HG03432 (cell line): ENCODE data around the gene KCND1.

Experiments used
- ATAC-seq: cut with Tn5 transposase; IDR thresholded peaks from one replicate; pipeline ENCODE4 v1.9.1; 2021; ENCODE audit warnings: mild to moderate bottlenecking, moderate library complexity; ENCODE audit not compliant: unreplicated experiment

The KCND1 gene

DNA sequence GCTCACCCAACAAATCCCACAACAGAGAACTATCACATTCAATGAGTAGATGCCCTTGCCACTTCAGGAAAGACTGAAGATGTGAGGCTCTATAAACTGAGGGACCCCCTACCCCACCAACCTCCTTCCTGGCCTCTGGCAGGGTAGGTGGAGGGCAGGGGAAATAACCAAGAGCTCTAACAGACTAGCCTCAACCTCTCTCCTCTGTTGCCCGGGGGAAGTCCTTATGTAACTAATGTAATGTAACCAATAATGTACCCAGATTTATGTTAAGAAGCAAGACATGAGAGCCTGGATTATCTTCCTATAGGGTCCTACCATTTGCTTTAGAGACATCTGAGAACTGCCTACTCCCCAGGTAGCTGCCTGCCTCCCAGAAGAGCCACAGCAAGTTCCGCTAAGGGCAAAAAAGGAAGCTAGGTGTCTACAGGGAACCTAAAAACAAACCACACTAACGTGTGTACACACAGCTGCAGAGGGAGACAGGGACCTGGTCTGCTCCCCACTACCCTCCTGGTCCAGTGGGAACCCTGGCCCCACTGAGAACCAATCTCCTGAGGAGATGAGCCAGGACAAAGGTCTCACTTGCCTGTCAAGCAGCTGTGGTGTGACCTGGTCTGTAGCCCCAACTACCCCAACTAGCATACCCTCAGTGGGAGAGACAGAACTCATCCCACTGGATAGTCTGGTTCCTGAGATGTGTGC is 32.0 kb downstream of the KCND1 start:
- no peak for ATAC-seq

DNA sequence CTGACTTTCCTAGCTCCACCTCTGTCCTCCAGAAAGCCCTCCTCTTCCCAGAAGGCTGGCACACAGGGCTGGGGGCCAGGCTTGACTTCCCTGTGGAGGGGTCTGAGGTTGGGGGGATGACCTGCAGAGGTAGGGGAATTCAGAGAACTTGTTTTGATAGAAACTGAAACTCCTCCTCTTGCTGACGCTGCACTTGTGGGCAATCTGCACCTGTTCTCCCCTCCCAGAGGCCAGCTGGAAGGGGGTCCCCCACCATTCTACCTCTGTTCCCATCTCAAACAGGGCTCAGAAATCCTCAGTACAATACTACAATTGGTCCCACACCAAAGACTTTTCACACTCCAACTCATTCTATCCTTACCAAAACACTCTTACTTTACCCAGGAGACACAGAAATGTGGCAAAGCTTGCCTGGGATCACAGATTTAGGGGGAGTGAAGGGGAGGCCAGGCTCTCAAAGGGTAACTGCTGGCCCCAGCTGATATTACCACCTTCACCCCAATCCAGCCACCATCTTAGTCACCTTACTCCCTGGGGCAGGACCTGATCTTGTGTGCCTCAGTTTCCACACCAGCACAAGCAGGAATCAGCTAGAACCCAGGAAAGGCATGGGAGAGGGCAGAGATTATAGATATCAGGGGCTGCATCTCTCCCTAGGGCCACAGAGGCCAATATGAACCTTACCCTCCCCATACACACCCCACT is 32.8 kb downstream of the KCND1 start:
- peak; percentile 56 for ATAC-seq

GRCh38 chrX:48937054-48937907 is 34.4 kb downstream of the KCND1 start:
- ATAC-seq = peak; percentile 67

- ATAC-seq = peak; percentile 6
Measured at GRCh38 chrX:48936429-48937053, 35.1 kb downstream of the KCND1 start.

DNA sequence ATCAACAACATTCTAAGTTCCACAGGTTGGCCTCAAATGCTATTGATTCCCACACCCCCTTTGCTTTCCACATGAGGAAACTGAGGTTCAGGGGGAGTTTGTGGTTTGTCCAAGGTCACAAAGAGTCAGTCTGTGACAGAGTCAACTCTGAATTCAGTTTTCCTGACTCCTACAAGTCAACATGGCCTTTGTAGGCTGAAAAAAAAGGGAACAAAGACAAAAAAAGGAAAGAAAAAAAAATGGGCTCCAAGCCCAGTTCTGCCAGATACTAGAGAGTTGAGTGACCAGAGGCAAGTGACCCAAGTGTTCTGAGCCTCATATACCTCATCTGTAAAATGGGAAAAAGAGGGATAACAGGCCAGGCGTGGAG is 36.4 kb downstream of the KCND1 start:
- ATAC-seq = no peak

DNA sequence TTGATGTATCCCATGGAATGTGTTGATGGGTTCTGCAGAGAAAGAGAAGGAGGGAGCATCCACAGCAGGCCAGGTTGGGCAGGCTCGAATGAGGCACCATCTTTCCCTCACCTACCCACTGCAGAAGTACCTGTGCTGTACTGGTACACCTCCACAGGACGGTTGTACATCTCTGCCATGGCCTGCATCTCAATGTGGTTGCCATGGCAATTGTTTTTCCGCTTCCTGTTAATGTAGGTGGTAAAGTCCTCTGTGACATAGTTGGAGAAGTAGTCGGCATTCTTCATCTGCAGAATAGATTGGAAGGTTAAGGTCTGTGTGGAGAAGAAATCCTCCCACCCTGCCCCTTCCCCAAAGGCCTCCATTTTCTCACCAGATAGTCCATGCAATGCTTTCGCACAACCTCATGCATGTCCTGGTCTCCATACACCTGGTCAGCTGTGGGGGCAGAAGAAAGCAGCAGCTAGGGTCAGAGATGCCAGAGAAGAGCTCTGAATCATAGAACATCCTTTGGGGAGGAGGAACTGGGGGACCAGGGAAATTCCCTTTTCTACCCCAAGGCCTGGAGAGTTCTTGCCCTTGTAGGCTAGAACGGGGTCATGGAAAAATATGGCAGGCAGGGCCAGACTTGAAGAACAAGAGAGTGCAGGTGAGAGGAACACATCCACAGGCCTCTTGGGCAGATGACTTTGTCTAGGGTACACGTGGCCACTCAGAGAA is 36.9 kb downstream of the KCND1 start:
- ATAC-seq = no peak

GRCh38 chrX:48933757-48934156 is 37.9 kb downstream of the KCND1 start:
- ATAC-seq = no peak

GRCh38 chrX:48927736-48928382 is 43.8 kb downstream of the KCND1 start:
- no peak for ATAC-seq

DNA sequence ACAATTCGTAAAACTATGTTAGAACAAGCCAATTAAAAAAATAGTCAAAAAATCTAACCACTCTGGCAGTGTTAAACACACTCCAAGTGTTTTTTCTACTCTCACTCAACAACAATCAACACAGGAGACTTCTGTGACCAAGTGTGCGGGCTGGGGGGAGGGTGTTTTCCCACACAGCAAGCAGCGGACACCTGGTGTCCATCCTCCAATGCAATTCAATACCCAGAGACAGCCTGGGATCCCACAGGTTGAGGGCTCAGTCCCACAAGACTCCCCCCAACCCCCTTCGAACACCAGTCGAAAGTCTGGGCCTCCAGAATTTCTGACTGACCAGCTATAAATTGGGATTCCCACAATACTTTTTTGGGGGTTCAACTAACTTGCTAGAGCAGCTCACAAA is 44.5 kb downstream of the KCND1 start:
- ATAC-seq = no peak

GRCh38 chrX:48924270-48924669 is 47.4 kb downstream of the KCND1 start:
- ATAC-seq = no peak

DNA sequence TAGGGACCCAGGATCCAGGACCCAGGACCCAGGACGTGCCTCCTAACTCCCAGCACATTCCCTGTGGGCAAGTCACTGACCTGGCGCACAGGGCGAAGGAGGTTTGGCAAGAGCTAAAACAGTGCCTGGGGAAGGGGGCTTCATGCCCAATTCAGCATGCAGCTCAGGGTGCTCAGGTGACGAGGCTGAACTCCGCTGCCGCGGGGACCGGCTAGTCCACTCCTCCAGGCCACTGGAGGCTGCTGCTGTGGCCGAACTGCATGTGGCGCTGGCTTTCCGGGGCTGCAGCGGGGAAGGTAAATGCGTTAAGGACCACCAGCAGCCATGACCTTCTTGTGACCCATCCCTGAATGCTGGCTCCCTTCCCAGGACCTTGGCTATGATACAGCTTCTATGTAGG is 47.9 kb downstream of the KCND1 start:
- ATAC-seq = no peak

GRCh38 chrX:48920718-48921104 is 50.9 kb downstream of the KCND1 start:
- no peak for ATAC-seq

DNA sequence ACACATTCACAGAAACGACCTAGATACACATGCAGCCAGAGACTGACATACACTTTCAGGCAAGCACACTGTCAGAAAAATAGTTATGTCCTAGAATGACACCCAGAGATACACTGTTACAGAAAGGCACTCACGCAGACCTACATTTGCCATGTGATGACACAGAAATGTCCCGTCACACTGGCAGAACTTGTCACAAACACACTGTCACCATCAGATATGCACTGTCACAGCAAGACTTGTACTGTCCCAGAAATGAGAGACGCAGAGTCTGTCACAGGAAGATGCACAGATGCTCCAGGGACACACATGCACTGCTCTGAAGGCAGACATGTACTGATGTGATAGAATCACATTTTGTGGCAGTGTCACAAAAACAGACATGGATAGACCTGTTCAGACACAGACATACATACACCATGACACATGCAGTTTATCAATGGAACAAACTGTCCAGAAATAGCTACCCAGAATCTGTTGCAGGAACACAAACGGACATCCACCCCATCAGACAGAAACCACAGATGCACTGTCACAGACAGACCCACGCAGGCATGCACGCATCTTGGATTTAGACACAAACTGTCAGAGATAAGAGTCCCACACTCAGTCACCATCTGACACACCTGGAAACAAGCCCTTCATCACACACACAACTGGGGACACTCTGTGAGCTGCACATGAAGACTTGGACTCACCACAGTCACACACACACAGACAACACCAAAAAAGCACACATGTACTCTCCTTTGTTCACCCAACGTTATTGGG is 51.5 kb downstream of the KCND1 start:
- ATAC-seq = no peak

DNA sequence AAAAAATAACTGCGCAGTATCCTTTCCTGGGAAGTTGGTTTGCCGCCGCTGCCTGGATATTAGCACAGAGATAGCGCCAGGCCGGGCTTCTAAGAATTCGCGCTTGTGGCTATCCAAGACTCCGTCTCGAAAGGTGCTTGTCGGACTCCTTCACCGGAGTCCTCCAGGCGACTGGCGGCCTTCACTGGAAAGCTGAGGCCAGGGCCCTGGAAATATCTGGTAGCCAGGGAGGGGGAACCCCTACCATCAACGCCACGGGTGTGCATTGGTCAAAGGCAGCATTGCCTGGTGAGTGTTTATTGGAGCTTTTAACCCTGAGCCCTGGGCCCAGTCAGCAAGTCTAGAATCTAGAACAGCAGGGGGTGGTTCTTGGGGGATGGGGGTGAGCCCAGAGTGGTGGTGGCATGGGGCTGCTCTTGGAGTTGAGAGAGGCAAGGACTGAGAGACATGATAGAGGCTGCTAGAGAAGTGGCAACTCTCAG is 52.2 kb downstream of the KCND1 start:
- ATAC-seq = peak; percentile 22

DNA sequence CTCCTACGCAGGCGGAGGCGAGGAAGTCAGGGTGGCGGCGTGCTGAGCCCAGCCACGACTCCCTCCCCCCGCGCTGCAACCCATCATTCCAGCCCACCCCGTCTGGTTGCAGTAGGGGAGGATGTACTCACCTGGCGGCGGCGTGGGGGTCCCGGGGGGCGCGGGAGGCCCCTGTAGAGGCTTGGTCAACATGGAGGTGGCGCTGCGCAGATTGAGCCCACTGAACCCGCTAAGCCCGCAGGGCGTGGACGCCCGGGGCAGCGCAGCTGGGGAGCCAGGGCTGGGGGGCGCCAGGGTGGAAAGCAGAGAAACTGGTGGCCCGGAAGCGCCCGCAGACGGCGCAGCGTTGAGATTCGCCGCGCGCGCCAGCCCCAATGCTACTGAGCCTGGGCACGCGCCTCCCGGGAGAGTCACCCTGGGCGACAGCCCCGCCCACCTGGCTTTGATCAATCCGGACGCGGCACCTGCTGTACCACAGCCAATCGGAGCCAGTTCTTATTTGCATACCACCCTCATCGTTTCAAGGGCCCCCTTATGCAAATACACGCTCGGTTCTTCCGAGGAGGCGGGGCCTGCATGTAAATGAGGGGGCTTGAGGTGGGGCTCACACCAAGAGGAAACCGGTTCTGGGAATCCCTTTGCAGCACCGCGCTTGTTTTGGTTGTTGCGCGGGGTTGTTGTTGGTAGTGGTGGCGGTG is 52.9 kb downstream of the KCND1 start, which contains the start of gene PIM2:
Gene PIM2 (minus strand): TSS at position 382 of the 698 bp plus-strand sequence. CDS start 190 bp downstream, at position 192.
- peak; percentile 78 for ATAC-seq

- no peak for ATAC-seq
Measured at GRCh38 chrX:48918301-48918642, 53.4 kb downstream of the KCND1 start.

DNA sequence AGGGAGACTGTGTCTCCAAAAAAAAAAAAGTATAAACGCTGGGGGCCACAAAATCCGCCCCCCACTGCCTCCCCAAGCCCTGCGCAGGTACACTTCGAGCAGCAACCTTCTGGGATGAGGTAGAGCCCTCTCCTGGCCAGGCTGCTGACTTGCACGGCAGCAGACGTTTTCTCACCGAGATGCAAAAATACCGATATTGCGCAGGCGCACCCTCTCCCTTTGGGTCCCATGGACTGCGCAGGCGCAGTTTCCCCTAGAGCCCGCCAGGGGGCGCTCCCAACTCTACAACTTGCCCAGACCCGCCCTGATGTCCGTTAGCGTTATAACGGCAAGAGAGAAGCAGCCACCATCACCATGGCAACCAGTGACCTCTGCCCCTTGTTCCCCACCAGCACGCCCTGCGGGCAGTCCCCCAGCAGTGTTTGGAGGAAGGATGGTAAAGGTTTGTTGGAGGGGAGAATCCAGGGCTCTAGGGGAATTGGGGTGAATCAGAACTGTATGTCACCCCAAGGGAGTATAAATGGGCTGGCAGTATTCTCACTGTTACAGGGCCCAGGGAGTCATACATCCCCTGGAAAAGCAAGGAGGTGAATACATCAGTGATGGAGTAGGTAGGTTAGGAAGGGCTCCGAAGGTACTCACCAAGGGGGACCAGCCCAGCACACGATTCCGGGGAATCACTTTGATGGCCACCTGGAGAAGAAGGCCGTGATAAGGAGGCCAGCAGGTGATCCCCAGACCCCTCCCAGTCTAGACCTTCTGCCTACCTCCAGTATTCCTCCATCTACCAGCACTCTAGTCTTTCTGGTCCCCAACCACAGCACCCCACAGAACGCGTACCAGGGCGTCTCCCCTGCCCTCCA is 54.3 kb downstream of the KCND1 start:
- ATAC-seq = peak; percentile 57
